ENCODE data around the gene SDK1.

- TF ChIP-seq, protein P1, sequence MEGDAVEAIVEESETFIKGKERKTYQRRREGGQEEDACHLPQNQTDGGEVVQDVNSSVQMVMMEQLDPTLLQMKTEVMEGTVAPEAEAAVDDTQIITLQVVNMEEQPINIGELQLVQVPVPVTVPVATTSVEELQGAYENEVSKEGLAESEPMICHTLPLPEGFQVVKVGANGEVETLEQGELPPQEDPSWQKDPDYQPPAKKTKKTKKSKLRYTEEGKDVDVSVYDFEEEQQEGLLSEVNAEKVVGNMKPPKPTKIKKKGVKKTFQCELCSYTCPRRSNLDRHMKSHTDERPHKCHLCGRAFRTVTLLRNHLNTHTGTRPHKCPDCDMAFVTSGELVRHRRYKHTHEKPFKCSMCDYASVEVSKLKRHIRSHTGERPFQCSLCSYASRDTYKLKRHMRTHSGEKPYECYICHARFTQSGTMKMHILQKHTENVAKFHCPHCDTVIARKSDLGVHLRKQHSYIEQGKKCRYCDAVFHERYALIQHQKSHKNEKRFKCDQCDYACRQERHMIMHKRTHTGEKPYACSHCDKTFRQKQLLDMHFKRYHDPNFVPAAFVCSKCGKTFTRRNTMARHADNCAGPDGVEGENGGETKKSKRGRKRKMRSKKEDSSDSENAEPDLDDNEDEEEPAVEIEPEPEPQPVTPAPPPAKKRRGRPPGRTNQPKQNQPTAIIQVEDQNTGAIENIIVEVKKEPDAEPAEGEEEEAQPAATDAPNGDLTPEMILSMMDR (IDR thresholded peaks at IDR 0.05; ENCODE audit: low read depth, low read length, missing input control) = no peak
- TF ChIP-seq, protein P2, sequence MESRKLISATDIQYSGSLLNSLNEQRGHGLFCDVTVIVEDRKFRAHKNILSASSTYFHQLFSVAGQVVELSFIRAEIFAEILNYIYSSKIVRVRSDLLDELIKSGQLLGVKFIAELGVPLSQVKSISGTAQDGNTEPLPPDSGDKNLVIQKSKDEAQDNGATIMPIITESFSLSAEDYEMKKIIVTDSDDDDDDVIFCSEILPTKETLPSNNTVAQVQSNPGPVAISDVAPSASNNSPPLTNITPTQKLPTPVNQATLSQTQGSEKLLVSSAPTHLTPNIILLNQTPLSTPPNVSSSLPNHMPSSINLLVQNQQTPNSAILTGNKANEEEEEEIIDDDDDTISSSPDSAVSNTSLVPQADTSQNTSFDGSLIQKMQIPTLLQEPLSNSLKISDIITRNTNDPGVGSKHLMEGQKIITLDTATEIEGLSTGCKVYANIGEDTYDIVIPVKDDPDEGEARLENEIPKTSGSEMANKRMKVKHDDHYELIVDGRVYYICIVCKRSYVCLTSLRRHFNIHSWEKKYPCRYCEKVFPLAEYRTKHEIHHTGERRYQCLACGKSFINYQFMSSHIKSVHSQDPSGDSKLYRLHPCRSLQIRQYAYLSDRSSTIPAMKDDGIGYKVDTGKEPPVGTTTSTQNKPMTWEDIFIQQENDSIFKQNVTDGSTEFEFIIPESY (IDR thresholded peaks at IDR 0.05) = no peak
- no peak for TF ChIP-seq REST (IDR thresholded peaks at IDR 0.05)
- TF ChIP-seq, protein P3, sequence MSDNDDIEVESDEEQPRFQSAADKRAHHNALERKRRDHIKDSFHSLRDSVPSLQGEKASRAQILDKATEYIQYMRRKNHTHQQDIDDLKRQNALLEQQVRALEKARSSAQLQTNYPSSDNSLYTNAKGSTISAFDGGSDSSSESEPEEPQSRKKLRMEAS (IDR thresholded peaks at IDR 0.05) = no peak
Observed at GRCh38 chr7:3430588-3430987, 129.5 kb downstream of the SDK1 start.

All from liver (tissue), 2 donors.